SK-N-SH (cell line): ENCODE results near the gene NEMF.

Experiments used
- FOXJ3 ChIP-seq: sonication (generic); formaldehyde crosslinking; IDR thresholded peaks from 2 replicates; pipeline ENCODE4 v1.5.1; 2020; ENCODE audit warnings: mild to moderate bottlenecking, missing genetic modification reagents
- RXRA ChIP-seq: IDR thresholded peaks from 2 replicates; pipeline ENCODE4 v1.4.0; 2012; ENCODE audit warnings: low read depth, mild to moderate bottlenecking, borderline replicate concordance

- TF ChIP-seq FOXJ3 (CRISPR knock-in tag), result no peak
- no peak for TF ChIP-seq RXRA
Measured at GRCh38 chr14:49900973-49901372, 48.4 kb upstream of the NEMF start.
